Posterior cingulate gyrus (tissue), 11 donors: ENCODE data around the gene IRF5.

Experiments
- DNase-seq, 10 donors: peaks; one replicate each; pipeline versions ENCODE4 v3.0.0 to v3.0.0-alpha.2; 2020 to 2021; ENCODE audit warnings: mixed read lengths in 3 of 10
- intact Hi-C: fragments of 100-400 bp; cut with DNase I; formaldehyde crosslinking; loops from one replicate; pipeline ENCODE4 v1.15.1; 2023

The IRF5 gene, protein sequence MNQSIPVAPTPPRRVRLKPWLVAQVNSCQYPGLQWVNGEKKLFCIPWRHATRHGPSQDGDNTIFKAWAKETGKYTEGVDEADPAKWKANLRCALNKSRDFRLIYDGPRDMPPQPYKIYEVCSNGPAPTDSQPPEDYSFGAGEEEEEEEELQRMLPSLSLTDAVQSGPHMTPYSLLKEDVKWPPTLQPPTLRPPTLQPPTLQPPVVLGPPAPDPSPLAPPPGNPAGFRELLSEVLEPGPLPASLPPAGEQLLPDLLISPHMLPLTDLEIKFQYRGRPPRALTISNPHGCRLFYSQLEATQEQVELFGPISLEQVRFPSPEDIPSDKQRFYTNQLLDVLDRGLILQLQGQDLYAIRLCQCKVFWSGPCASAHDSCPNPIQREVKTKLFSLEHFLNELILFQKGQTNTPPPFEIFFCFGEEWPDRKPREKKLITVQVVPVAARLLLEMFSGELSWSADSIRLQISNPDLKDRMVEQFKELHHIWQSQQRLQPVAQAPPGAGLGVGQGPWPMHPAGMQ

DNA sequence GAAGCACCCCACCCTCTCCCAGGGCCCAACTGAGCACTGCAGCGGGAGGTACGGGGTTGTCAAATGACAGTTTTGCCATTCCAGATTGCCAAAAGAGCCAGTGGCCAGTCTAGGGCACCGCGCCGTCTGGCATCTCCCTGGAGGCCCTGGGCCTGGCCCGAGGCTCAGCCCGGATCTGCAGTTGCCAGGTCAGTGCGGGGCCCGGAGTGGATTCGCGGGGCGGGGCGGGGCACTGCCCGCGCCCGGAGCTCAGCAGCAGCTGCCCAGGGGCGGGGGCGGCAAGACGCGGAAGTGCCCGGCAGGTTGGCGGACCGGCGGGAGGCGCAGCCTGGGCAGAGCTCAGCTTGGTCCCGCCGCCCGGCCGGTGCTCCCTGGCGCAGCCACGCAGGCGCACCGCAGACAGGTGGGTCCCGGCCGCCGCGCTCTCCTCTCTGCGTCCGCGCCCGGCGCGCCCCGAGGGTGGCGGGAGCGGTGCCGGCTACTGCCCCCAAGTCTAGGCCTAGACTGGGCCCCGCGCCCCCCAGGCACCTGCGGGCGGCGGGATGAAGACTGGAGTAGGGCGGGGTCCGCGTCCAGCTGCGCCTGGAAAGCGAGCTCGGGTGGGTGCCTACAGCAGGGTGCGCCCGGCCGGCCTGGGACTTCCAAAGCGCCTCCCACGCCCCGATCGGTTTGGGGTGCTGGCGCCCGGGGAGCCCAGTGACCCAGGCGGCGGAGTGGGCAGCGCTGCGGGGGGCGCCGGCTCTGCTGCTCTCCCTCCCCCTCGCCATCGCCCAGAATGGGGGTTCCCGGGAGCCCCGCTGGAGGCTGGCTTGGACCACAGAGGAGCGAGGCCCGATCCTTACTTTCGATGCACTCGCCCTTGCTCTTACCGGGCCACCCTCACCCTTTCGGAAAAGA lies at the start of gene IRF5:
Gene IRF5, plus strand, starts transcription at position 281 of the 897 bp plus-strand sequence. CDS start 4,155 bp downstream, outside the sequence.
- peak in 1 of 10 donors; percentile 89 for DNase-seq
- intact Hi-C loops, result no loop called here

DNA sequence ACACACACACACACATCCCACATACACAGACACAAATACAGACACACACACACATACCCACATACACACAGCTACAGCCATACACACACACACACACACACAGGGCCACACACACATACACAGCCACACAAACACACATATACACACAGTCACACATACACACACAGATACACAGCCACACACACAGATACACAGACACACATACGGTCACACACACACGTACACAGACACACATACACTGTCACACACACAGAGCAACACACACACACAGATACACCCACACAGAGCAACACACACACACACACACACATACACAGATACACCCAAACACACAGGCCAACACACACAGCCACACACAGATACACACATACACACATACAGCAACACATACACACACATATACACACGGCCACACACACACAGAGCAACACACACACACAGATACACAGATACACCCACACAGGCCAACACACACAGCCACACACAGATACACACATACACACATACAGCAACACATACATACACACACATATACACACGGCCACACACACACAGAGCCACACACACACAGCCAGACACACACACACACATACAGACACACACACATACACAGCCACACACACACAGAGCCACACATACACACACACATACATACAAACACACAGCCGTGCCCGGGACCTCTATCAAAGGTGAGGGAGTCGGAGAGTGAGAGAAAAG lies 49.5 kb upstream of the IRF5 start:
- peak in 1 of 10 donors; percentile 15 for DNase-seq
- intact Hi-C loops, result no loop called here

DNA sequence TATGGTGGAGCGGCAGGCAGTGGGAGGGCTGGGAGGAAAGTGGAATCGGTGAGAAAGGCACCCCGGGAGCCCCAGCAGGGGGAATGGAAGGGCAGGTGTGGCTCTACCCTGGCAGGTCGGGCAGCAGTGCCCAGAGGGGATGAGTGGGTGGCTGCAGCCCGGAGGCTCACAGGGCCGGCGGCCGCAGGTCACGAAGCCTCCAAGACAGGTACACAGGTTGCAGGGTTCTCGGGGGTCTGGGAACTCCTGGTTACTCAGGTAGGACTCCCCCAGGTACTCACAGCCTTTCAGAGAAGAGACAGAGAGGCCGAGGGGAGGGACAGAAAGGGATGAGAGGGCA lies 49.0 kb upstream of the IRF5 start:
- intact Hi-C loops, result no loop called here

DNA sequence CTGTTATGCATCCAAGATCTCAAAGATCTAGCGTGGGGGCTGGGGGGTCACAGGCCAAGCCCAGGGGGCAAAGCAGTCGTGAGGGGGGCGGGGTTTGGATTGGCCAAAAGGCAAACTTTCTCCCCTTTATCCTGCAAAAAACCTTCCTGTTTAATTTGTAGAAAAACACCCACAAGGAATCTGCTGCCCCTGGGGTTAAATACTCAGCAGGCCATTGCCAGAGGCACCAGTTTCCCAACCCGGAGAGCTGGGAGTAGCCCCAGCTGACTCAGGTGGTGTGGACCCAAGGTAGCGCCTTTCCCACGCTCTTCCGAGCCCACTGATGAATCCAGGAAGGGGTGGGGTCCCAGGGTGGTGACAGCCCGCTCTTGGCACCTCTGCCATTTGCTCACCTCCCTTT lies 48.6 kb upstream of the IRF5 start:
- peak in 2 of 10 donors; percentile 25 to 38 for DNase-seq
- intact Hi-C loops, result no loop called here

More for the DNA sequence above, 49.0 kb upstream of the IRF5 start:
- peak in 2 of 10 donors; percentile 32 to 65 for DNase-seq

DNA sequence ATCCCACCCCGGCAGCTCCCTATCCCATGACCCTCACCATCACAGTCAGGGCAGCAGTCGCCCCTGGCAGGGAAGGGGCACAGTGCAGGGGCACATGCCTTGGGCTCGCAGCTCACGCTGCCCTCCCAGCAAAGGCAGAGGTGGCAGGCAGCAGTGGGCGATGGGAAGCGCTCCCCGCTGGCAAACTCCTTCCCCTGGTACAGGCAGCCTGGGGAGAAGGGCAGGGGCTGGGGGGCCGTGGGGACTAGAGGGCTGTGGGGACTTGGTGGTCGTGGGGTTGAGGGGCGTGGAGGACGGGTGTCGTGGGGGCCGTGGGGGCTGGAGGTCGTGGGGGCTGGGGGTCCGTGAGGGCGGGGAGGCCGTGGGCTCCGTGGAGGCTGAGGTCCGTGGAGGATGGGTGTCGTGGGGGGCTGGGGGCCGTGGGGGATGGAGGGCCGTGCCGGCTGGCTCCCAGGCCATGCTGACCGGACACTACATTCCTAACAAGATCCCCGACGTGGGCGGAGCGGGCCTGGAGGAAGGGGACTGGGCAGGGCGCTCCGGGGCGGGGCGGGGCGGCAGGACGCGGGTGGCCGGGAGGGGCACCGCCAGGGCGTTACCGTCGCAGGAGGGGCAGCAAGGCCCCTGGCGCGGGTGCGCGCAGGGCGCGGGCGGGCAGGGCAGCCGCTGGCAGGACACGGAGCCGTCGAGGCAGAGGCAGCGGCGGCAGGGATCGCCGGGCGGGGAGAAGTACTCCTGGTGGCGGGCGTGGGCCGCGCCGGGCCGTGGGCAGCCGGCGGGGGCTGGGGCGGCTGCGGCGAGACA lies 47.2 kb upstream of the IRF5 start:
- intact Hi-C loops, result no loop called here
- DNase-seq, result peak in 4 of 10 donors; percentile 4 to 80 (median 54)

DNA sequence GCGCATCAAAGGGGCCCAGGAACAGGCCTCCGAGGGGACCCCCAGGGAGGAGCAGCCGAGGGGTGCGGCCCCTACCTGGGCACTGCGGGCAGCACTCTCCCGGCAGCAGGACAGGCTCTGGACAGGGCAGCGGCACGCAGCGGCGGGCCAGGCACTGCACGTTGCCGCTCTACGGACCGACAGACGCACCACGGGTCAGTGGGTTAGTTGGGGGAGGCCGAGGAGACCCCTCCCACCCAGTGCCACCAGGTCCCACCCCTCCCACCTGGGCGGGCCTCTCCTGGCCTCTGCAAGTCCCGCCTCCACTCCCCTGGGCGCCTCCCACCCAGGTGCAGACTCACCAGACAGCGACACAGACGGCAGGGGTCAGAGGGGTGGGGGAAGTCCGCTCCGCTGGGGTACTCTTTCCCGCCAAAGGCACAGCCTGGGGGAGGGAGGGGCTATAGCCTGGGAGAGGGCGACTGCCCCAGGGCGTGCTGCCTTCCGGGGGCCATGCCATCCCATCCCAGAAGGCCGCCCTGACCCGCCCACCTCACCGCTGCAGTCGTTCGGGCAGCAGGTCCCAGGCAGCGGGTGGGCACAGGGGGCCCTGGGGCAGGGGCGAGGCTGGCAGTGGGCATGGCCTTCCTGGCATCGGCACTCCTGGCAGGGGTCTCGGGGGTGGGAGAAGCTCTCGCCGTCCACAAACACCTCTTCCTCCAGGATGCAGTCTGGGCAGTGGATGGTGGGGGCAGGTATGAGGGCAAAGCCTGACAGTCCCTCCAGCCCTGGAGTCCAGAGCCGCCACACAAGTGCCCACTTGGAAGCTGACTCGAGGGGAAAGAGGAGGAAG lies 46.4 kb upstream of the IRF5 start:
- intact Hi-C loops, result no loop called here
- peak in 4 of 10 donors; percentile 6 to 83 (median 56) for DNase-seq

DNA sequence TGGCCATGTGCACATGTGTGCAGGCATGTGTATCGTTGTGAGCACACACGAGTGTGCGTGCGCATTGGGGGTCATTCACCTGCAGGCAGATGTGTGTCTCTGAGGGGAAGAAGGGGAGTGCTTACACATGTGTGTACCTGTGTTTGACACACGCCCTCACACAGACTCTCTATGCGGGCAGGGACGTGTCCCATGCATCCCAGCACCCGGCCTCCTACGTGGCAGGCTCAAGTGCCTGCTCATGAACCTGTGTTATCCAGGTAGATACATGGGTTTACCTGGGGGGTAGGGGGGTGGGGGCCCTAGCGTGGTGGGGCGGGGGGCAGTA lies 45.8 kb upstream of the IRF5 start:
- DNase-seq, result no peak

DNA sequence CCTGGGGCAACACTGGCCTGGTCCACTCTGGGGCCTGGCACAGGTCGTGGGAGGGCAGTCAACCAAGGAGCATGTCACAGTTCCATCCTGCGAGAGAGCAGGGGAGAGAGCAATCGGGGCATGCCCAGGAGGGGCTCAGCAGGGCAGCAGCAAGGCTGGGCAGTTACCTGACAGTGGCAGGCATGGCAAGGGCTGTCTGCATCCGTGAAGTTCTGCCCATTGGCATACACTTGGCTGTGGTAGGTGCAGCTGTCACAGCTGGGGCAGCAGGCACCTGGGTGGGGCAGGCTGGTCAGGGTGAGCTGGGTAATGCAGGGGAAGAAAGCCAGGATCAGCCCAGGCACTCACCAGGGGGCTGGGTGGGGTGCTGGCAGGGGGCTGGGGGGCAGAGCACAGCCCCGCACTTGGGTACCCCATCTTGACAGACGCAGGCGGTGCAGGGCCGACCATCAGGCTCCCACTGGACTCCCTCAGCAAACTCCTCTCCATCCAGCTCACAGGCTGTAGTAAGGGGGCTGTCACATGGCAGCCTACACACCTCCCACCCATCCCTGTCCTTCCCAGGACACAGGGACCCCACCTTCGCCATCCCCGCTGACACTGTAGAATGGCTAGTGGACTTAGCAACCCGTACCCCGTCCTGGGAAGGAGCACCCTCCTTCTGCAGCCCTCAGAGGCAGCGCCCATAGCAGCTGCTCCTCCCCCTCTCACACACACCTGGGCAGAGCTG lies 45.0 kb upstream of the IRF5 start:
- intact Hi-C loops, result no loop called here
- DNase-seq, result peak in 4 of 10 donors; percentile 4 to 74 (median 57)

More for the DNA sequence above, 45.8 kb upstream of the IRF5 start:
- intact Hi-C loops, result no loop called here

DNA sequence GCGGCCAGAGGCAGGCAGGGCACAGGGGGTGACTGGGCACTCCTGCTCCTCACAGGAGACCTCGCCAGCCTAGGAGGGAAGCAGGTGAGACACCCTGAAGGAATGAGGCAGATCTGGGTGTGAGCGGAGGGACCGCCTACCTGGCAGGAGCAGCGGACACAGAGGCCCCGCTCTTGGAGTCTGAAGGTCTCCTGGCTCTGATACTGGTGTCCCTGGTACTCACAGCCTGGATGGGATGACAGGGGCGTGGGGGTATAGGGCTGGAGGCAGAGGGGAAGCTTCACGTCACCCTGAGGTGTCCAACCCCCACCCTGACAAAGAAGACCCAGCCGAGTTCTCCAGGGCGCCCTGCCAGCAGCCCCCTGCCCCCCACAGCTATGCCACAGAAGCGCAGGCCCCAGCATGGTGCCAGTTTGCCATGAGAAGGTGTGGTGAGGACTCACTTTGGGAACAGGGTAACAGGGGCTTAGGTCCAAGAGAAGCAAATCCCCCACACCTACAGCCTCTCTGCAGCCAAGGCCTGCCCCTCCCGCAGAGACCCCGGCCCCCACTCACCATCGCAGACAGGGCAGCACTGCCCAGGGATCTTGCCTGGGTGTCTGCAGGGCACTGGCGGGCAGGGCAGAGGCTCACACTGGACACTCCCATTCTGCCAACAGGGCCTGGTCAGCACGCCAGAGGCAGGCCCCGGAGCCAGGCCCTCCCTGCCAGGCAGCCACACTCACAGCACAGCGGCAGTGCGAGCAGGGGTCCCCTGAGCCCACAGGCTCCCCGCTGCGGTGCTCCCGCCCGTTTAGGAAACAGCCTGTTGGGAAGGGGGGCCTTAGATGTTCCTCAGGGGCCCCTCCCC lies 44.3 kb upstream of the IRF5 start:
- peak in 4 of 10 donors; percentile 3 to 75 (median 60) for DNase-seq
- intact Hi-C loops, result no loop called here

DNA sequence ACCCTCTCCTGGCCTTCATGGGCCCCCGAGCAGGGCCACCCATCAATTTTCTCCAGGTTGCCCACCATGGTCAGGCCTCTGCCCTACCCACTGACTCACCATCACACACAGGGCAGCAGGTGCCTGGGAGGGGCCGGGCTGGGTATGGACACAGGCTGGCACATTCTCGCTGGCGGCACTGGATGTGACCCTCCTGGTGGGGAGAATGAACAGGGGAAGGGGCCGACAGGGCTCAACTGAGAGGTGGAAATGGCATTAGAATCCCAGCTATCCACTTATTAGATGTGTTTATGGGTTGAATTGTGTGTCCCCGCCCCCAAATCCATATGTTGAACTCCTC lies 43.7 kb upstream of the IRF5 start:
- intact Hi-C loops, result no loop called here
- DNase-seq, result peak in 2 of 10 donors; percentile 35 to 40

DNA sequence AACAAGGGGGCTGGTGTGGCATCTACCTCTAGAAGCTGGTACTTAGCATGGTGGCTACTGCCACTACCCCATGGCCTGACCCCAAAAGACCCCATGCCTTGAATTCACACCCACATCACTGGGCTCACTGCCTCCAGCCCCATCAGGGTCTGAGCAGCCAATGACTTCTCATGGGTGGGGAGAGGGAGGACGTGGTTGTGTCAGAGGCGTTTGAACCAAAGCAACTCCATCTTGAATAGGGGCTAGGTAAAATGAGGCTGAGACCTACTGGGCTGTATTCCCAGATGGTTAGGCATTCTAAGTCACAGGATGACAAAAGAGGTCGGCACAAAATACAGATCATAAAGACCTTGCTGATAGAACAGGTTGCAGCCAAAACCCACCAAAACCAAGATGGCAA lies 42.4 kb upstream of the IRF5 start:
- DNase-seq, result peak in 3 of 10 donors; percentile 2 to 21 (median 5)
- intact Hi-C loops, result no loop called here

DNA sequence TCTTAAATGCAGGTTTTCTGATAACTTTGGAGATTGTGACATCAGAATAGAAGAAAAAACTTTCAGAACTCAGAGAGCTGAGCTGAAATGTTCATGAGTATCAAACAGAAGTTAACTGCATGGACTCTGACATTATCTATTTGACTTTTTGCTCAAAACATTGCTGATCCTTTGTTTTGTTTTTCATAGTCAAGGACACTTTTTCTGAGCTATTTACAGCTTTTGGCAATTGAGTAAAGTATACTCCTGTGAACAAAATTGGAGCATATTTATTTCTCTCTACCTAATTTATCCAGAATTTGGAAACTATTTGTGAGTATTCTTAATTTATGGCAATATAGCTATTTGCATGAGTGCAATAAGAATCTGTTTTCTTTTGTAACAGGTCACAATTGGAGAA lies 38.3 kb upstream of the IRF5 start:
- intact Hi-C loops, result no loop called here
- DNase-seq, result no peak

DNA sequence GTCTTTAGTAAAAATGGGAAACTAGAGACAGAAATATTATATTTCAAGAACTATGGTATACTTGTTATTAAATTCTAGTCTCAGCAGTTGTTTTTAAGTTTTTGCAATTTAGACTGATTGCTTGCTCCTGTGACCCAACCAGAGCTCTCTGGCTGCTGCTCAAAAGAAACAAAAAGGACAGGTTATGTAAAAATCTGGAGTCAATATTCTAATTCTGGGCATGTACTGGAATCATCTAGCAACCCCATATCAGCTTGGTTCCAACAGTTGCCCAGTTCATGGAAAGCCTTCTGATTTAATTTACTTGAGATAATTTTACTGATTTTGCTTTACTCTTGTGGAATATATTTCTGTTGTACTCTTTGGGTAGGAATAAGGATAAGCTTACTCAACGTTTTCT lies 37.5 kb upstream of the IRF5 start:
- intact Hi-C loops, result no loop called here
- no peak for DNase-seq

DNA sequence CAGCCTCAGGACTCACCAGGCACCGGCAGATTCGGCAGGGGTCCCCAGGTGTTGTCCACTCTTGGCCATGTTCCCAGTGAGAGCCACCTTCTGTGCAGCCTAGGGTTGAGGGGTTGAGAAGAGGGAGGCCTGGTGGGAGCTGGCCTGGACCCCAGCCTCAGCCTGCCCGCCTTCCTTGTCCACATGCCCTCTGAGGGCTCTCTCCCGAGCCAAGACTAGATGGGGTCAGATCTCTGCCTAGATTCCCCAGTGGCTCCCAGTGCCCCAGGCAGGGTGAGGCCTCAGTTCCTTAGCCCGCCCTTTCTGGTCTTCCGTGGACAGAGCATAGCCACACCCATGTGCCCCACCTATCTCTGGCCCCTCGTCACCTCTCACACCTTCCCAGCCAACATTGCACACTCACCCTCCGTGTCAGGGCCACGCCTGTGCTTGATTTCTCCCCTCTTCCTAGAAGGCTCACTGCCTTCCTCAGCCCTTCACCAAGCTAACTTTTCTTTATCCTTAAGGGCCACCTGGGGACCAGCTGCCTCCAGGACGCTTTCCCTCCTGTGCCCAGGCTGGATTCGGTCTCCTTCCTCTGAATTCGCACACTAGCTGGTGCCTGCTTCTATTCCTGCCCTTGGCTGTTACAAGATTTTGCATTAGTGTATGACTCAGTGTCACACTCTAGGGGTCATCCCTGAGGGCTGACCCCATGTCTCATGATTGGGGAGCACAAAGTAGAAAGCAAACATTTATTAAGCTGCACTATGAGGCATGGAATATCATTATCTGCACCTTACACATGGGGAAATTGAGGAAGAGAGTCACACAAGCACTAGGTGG lies 34.8 kb upstream of the IRF5 start:
- intact Hi-C loops, result no loop called here

DNA sequence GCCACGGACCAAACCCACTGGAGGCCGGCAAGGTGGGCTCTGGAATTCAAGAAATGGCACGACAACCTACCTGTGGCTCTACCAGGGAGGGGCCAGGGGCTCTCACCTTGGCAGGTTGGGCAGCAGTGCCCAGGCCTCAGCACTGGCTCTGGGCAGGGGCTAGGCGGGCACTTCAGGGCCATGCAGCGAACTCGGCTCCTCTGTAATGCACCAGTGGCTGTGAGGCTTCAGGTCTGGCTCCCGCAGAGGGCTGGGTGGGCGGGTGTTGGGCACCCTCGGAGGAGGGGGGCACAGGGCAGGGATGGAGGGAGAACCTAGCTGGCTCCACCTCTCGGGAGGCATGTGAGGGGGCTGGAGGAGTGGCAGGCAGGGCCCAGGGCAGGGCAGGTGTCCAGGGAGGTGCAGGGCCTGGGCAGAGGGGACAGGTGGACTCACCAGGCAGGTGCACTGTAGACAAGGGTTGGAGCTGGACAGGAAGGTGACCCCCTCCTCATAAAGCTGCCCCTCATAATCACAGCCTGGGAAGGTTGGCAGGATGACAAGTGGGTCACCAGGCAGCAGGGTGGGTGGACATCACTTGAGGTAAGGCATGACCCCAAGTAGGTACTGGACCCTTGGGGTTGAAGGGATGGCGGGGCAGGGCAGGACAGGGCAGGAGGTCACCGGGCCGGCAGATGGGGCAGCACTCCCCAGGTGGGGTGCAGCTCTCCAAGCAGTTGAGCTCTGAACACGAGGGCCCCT lies 33.9 kb upstream of the IRF5 start:
- DNase-seq, result peak in 3 of 10 donors; percentile 39 to 67 (median 55)
- intact Hi-C loops, result loop anchor here (2.0 kb wide), 1 partner anchor 187 kb away; no protein-coding TSS in a partner anchor

More for the DNA sequence above, 34.8 kb upstream of the IRF5 start:
- DNase-seq, result peak in 2 of 10 donors; percentile 50 to 67
